DMS 273 (cell line): ENCODE results near the gene FNDC11.

ENCODE experiments used
- DNase-seq: peaks from one replicate; lab custom pipeline; 2025; ENCODE audit not compliant: unreplicated experiment; lab: John Stamatoyannopoulos, UW

FNDC11 gene

DNA sequence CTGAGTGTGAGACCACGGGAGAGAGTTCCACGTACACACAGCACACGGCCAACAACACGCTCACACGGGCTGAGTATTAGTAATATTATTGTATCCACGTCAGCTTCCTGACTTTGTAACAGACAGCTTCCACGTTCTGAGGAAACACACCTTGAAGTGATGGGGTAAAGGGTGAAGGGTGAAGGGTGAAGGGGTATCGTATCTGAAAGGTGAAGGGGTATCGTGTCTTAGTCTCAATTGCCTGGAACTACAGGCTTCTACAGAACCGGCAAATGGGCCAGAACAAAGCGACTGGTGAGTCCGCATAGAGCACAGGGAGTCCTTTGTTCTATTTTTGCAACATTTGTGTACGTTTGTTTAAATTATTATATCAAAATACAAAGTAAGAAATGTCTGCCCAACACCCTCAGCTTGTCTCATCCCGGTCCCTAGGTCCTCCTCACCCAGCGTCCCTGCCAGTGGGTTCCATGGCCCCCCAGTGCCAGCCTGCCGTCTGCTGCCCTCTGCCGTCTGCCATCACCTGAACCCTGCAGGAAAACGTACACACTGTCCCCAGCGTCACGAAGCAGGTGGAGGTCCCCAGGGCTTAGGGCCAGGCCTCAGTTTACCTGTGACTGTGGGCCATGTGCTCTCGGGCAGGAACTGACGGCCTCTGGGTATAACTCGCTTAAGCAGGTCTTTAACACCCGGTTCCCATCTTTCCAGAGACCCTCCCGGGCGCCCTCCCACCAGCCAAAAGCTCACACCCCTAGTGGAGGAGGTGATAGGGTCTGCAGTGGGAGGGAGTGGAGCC lies 24.5 kb downstream of the FNDC11 start:
- no peak for DNase-seq

DNA sequence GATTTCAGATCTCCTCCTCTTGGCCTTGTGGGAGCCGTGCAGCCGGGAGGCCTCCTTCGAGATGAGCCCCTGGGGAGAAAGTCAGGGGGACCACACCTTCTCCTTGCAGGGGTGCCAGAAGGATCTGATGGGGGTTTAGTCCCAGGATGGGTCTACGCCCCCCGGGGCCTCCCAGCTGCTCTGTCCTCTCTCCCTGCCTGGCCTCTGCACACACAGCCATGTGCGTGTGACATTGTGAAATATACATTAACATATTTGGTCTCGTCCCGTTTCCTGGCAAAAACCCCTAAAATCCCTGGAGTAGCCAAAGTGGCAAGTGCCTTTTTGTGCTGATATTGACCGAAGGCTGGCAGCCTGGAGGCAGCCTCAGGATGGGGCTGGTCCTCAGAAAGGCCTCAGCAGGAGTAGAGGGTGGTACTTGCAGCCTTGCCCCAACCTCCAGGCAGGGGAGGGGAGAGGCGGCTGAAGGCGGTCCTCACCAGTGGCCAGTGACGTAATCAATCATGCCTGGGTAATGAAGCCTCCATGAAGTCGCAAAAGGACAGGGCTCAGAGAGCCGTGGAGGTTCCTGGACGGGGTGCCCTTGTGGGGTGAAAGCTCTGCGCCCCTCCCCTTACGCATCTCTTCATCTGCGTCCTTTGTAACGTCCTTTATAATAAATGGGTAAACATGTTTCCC lies 25.2 kb downstream of the FNDC11 start:
- DNase-seq = no peak

DNA sequence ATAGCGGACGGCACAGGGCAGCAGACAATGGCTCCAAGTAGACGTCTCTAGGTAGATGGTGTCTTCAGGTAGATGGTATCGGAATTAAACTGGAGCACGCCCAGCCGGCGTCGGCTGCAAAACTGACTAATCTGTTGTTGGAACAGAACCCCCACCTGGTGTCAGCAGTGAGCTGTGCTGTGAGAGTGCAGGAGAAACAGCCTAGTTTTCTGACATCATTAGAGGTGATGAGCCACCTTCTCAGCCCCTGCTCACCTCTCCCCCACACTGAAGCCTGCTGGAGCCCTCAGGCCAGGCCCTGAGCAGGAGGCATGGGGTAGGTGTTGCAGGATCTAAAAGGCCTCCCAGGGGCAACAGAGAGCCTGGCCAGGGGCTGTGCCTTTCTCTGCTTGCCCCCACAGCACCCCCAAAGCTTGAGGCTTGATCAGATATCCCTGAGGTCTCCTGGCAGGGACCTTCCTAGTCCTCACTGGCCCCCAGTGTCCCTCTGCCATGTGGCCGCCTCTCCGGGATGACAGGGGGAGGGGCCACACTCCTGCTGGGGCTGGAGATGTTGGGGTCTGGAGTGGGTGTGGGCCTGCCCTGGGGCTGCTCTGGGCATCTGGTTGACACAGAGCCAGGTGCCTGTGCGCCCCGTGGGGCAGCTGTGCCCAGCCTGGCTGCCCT lies 27.0 kb downstream of the FNDC11 start:
- peak; percentile 71 for DNase-seq

DNA sequence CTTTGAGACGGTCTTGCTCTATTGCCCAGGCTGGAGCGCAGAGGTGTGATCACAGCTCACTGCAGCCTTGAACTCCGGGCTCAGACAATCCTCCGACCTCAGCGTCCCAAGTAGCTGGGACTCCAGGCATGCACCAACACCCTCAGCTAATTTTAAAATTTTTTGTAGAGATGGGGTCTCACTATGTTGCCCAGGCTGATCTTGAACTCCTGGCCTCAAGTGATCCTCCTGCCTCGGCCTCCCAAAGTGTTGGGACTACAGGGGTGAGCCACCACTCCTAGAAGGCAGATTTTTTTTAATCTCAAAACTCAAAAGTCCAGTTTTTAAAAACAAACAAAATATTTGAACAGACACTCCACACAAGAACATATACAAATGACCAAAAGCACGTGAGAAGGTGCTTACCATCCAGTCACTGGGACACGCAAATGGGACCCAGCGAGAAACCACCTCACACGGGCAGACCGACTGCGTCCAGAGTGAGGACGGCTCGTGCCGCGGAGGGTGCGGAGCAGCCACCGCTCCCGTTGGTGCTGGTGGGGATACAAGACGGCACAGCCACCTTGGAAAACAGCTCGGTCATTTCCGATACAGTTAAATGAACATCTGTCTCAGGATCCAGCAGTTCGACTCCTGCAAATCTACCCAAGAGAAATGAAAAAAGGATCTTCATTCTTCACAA lies 28.6 kb downstream of the FNDC11 start:
- no peak for DNase-seq

DNA sequence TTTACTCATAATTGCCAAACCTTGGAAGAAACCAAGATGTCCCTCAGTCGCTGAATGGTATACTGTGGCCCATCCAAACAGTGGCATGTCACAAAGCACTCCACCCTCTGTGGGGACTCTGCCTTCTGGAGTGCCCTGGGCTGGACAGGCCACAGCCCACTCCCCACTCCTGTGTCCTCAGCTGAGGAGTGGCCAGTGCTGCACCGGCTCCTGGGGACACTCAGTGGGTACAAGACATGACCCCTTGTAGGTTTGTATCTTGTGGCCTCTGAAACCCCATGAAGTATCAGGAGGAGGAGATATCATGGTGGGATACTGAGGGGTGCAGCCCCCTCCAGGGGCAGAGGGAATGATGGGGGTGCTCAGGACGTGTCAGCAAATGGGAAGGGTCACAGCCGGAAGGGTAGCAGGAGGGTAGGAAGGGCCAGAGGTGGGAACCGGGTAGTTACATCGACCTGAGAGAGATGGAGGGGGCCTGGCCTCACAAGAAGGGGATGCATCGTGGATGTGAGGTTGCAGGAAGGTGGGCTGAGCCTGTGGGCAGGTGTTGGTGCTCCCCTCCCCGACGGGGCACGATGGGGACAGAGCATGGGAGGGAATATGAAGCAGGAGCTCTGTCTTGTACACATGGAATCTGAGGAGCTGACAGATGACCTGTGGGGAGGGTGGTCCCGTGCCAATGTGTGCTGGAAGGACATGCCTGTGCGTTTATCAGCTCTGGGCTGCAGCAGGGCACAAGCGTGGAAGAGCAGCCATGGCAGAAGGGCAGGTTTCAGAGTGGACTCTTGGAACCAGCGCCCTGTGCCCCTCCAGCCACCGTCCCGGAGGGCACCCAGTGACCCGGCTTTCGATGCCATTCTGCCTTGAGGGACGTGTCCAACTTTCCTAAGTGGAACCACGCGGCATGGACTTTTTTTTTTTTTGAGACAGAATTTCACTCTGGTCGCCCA lies 31.9 kb downstream of the FNDC11 start:
- DNase-seq = no peak

DNA sequence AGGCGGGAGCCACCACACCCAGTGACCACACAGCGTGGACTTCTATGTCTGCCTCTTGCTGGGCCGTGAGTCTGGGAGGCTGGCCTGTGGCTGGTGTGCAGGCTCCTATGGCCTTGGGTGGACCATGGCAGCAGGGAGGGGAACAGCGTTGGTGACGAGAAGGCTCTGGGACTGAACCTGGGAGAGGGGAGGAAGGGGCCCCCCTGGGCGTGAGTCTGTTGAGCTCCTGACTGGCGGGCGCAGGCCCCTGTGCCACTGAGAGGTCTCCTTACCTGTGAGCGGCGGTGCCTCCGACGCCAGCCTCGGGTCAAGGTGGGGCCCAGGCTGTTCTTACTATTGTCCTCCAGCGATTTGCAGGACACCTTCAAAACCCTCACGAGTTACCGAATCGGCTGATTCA lies 32.8 kb downstream of the FNDC11 start:
- no peak for DNase-seq

DNA sequence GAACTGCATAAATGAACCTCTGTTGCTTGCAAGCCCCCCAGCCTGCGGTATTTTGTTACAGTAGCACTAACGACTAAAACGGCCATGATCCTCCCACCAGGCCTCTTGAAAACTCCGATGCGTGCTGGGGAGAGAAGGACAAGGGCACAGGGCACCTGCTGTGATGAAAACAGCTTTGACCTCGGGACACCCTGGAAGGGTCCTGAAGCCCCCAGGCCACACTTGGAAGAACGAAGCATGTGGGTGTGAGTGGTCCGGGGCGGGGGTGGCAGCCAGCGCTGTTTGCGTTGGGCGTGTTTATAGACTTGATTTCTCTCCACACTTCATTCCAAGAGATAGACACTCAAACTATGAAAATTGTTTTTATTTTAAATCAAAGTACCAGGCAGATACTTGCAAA lies 33.3 kb downstream of the FNDC11 start:
- DNase-seq = no peak

DNA sequence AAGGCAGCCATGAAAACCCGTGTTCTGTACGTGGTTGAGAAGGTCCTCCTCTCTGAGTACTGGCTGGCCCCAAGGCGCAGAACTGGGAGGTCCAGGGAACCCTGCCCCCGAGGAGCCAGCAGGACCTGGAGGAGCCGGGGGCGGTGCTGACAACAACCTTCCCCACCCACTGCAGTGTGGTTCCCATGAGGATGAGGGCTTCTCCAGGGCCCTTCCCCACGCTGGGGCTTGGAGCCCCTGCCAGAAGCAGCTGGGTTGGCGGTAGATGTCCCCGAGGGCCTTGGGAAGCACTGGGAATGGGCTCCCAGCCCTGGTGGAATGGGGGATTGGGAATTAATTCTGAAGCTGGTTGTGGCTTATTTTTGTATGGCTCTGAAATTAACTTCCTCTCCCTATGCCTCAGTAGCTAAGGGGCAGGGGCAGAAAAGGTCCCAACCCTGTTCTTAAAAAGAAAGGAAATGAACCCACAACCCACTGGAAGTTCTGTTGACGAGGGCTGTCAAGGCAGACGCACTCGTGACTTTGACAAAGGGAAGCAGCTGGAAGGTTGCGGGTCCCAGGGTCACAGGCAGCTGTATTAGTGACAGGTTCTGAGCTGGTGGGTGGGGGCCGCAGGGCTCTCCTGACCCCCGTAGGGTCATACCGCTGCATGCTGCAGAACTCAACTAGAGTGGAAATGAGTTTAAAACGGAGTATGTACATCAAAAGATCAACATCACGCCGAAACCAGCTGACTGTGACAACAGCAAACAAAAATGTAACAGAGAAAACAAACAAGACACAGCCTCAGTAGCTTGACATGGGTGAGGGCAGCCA lies 34.0 kb downstream of the FNDC11 start:
- no peak for DNase-seq

DNA sequence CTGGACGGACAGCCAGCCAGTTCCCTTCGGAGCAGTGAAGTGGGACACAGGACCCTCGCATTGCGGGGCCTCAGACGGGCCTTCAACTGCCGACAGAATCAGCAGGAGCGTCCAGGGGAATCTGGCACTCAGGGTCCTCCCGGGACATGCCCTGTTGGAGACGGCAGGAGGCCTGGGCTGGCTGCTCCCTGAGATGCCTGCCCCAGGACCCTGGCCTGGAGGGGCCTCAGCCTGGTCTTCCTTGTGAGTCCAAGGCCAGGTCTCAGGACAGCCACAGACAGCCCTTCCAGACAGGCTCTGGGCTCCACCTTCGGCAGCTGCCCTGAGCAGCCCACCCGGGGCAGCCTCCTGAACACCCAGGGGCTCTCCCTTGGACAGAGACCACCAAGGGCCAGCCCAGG lies 34.7 kb downstream of the FNDC11 start:
- DNase-seq = no peak

DNA sequence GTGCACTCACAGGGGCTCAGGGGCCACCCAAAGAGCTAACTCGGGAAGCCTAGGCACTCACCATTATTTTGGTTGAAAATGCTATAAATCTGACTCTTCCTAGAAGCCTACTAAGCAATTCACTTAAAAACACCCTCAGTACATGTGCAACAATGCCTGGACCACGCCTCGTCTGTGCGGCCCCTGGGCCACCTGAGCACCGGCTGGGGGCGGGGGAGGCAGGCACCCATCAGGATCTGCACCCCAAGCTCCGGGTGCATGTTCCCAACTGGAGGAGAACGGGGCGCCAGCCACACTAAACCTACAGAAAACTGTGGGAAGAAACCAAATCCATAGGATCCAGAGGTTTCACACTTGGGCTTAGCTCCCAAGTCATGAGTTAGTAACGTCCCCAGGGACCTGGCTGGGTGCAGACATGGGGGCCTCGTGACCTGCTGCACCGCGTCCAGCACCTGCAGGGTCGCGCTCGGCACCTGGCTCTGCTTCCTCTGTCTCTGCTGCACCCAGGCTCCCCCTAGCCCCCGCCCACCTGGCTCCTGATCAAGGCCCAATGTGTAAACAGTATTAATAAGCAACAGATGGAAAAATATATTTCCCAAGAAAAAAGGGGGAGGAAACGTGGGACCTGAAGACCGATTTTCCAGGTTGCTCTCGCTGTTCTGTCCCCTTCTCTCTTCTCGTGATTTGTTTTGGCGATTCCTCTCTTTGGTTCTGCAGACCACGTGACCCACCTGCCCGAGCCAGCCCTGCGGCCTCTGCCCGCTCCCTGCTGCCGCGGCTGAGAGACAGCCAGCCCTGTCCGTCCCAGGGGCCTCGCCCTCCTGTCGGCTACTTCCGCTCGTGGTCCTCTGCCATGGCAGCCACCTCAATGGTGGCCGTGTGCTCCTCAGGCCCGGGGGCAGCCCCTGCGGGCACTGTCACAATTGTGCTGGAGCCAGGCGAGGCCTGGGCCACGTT lies 35.6 kb downstream of the FNDC11 start:
- no peak for DNase-seq

DNA sequence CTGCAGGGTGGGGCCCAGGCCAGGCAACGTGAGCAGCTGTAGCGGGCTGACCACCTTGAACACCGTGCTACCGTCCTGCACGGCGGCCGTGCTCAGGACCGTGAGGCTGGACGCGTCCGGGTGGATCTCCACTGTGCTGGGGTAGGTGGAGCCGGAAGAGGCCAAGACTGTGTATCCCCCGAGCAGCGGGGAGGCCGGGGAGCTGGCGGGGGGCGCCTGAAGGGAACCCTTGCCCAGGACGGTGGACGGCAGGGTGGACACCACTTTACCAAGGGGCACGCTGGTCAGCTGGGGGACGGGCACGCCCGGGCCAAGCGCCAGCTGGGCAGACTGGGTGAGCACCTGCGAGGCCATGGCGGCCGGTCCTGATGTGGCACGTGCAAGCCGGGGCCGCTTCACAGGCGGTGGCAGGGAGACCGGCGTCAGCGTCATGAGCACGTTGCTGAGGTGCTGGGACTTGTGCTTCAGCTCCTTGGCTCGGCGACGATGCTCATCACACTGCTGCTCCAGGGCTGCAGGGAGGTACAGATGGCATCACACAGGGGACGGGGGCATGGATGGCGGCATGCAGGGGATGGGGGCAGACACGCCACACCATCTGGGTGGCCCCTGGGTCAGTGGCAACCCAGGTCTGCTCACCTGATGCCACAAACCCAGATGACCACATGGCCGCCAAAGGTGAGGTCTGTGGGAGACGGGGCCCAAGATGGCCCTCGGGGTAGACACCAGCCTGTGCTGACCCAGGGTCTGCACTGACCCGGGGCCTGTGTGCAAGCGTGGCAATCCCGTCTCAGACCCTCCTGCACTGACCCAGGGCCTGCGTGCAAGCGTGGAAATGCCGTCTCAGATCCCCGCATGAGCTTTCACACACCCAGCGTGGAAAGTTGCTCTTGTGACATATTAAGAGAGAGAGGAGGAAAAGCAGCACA lies 36.5 kb downstream of the FNDC11 start:
- no peak for DNase-seq

DNA sequence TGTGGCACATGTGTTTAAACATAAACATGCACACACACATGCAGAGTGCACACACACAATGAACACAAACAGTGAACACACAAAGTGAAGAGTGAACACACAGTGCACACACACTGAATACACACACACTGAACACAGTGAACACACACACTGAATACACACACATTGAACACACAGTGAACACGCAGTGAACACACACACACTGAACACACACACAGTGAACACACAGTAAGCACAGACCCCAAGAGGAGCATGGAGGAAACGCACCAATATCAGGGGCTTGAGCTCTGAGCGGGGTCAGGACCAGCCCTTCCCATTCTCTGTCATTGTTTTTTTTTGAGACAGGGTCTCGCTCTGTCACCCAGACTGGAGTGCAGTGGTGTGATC lies 37.2 kb downstream of the FNDC11 start:
- no peak for DNase-seq

DNA sequence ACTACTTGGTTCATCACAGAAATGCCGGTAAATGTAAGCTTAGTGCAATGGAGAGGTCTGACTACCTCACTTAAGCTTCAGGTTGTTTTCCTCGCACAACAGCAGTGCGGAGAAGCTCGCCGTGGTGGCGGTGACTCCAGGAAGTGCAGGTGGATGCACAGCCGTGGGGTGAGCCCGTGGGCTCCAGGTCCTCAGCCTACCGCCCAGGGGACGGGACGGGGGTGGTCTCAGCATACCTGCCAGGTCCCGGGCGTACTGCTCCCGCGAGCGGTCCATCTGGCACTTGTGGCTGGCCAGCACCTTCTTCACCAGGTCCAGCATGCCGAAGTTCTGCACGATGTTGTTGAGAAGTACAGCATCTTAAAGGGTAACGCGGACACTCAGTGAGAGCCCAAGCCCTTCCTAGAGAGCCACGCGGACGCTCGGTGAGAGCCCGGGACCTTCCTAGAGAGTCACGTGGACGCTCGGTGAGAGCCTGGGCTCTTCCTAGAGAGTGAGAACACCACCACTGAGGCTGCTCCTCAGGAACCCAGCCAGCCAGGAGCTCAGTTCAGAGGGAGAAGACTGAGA lies 37.9 kb downstream of the FNDC11 start:
- no peak for DNase-seq

DNA sequence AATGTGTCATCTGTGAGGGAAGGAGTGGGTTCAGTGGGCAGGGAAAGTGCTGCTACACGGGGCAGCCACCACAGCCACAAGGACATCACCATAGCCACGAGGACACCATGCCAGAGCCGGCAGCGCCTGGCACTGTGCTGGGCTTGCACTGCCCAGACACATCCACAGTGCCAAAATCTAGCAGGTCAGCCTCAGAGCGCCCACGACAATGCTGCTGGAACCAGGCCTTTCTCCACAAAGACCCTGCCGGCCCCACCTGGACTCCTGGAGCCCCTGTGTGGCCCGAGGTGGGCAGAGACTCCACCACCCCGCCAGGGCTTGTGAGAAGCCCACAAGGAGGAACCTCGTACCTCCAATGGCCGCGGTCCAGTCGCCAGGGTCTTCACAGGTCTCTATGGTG lies 38.7 kb downstream of the FNDC11 start:
- DNase-seq = no peak

DNA sequence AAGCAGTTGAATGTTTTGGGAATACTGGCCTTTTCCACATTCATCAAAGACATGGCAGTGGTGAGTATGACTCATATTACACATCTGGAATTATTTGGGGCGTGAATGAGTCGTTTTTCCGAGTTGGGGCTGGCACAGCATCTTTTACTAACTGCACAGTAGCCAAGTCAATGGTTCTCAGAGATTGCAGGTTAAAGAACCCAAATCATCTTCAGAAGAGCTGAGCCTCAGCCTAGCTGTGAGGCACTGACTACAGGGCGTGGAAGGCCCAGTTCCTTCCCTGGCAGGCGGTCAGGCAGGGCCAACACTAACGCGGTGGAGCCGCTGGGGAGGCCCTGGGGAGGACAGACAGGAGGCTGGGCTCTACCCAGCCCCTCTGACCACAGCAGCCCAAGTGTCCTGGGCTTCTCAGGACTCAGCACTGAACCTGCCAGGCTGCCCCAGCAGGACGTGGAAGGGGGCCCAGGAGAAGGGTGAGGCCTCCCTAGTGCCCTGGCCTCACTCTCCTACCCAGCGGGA lies 40.1 kb downstream of the FNDC11 start:
- DNase-seq = no peak

DNA sequence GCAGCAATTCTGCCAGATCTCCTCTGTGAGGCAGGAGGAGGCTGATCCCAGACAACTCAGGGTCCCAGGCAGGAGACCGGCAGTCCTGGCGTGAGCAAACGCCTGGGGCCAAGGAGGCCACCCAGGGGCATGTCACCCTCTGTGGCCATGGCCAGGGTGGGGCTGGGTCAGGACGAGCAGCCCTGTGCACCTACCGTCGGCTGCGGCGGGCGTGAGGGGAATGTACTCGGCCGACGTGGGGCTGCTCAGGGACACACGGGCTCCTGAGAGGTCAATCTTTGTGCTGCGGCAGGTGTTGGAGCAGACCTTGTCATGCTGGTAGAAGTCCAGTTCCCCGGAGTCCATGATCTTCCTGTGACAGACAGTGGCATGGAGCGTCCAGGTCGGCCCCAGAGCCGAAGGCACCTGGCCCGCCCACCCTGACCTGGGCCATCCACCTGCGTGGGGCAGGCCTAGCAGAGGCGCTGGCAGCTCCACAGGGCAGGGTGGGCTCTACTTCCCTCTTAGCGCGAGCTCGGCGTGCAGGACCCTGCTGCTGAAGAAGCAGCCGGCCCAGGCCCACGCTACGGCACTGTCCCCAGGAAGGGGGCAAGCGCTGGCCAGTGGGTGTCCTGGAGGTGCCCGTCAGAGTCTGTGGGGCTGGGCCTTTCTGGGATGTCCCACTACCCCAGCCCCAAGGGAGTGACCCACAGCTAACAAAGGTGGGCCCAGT lies 41.6 kb downstream of the FNDC11 start:
- DNase-seq = no peak
